ENCODE measurements around the gene NANOS3. TPM values are rescaled to one million over a fixed set of nuclear protein-coding genes. Genes with fewer than 3 reads are reported as not detected.

NANOS3 gene
- total and polyA plus RNA-seq, 9 of the 15 experiments (the other 6 are each of a cell fraction or from before 2014, with no cell fraction given): not detected

DNA sequence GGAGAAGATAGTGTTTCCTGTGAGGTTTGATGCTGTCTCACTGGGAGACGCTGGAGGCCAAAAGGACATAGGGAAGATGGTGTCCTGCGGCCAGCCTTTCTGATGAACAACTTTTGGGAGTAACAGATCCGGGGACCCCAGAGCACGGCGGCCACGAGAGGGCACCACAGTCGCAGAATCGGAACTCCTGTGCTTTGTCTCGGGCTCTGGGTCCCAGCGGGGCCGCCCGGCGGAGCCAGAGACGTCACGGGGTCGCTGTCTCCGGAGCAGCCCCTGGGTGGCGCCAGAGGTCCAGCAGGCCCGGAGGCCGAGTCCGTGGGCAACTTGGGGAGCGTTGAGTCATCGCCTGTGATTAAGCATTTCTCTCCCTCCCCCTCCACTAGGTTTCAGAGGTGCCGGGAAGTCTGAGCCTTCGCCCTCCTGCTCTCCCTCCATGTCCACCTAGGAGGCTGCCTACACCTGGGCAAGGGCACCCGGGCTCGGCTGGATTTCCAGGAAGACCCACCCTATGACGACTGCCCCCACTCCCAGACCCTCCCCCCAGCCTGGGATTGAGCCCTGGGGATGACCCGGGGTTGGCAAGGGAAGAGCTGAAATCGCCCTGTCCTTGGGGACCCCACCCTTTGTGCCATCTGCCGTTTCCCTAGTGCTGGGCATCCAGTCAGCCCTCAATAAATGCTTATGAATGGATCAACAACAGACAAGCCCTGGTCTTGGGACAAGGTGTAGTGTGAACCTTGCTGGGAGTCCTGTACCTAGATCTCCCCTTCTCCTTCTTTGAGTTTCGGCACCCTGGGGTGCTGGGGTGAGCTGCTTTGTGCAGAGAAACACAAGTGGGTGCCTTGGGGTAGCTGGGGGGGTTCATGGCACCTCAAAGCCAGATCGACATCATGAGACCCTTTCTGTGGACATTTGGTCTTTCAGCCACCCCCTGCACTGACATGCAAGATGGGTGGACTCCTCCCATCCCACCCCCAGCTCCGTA lies 3.4 kb downstream of the NANOS3 start (continued):
- TF ChIP-seq MYNN (IDR thresholded peaks at IDR 0.05) (peak; percentile 88; the same call in 1 of the 2 replicates), MYNN (CRISPR knock-in tag; IDR thresholded peaks at IDR 0.05) (no peak), ZNF316 (IDR thresholded peaks at IDR 0.05) (peak; percentile 94), SETDB1 (IDR thresholded peaks at IDR 0.05; ENCODE audit: low read length) (peak; percentile 97), SP1 (CRISPR knock-in tag; IDR thresholded peaks at IDR 0.05) (peak; percentile 92), RFX7 (CRISPR knock-in tag; IDR thresholded peaks at IDR 0.05) (no peak), MYBL2 (IDR thresholded peaks at IDR 0.05; ENCODE audit: low read depth) (no peak), MYBL2 (CRISPR knock-in tag; IDR thresholded peaks at IDR 0.05; ENCODE audit: borderline replicate concordance) (no peak), NR2C1 (IDR thresholded peaks at IDR 0.05) (0 out of 2 replicates have a peak, but pooled peaks have one; percentile 47), NR2C1 (tag; IDR thresholded peaks at IDR 0.05) (no peak), SIN3A (IDR thresholded peaks at IDR 0.05; ENCODE audit: borderline replicate concordance in 2 of 2, control insufficient read depth in 1 of 2, low read depth in 2 of 2, low read length in 2 of 2) (0 out of 4 replicates have a peak, but pooled peaks of 1 of the 2 experiments have one; percentile 32), ZNF282 (CRISPR knock-in tag; IDR thresholded peaks at IDR 0.05) (no peak), ZNF76 (CRISPR knock-in tag; IDR thresholded peaks at IDR 0.05; ENCODE audit: borderline replicate concordance) (no peak), ZKSCAN8 (CRISPR knock-in tag; IDR thresholded peaks at IDR 0.05) (no peak), KDM5B (IDR thresholded peaks at IDR 0.05; ENCODE audit: insufficient replicate concordance, low read depth, low read length) (peak; percentile 47), SMC3 (conservative IDR thresholded peaks at IDR 0.05; ENCODE audit: insufficient read depth, low read depth, low read length) (peak; percentile 99), POLR2AphosphoS2 (IDR thresholded peaks at IDR 0.05; ENCODE audit: low read length) (0 out of 2 replicates have a peak, but pooled peaks have one; percentile 43), TBP (optimal IDR thresholded peaks at IDR 0.05; ENCODE audit: low read depth, low read length) (peak; percentile 62), GATA2 (CRISPR knock-in tag; IDR thresholded peaks at IDR 0.05) (no peak), NR0B1 (IDR thresholded peaks at IDR 0.05; ENCODE audit: partially characterized antibody) (no peak), BHLHE40 (IDR thresholded peaks at IDR 0.05; ENCODE audit: low read length) (peak; percentile 72), HDAC8 (tag; IDR thresholded peaks at IDR 0.05) (no peak)
- TF ChIP-seq, protein P1, sequence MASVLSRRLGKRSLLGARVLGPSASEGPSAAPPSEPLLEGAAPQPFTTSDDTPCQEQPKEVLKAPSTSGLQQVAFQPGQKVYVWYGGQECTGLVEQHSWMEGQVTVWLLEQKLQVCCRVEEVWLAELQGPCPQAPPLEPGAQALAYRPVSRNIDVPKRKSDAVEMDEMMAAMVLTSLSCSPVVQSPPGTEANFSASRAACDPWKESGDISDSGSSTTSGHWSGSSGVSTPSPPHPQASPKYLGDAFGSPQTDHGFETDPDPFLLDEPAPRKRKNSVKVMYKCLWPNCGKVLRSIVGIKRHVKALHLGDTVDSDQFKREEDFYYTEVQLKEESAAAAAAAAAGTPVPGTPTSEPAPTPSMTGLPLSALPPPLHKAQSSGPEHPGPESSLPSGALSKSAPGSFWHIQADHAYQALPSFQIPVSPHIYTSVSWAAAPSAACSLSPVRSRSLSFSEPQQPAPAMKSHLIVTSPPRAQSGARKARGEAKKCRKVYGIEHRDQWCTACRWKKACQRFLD (CRISPR knock-in tag; IDR thresholded peaks at IDR 0.05): no peak
- TF ChIP-seq, protein P2, sequence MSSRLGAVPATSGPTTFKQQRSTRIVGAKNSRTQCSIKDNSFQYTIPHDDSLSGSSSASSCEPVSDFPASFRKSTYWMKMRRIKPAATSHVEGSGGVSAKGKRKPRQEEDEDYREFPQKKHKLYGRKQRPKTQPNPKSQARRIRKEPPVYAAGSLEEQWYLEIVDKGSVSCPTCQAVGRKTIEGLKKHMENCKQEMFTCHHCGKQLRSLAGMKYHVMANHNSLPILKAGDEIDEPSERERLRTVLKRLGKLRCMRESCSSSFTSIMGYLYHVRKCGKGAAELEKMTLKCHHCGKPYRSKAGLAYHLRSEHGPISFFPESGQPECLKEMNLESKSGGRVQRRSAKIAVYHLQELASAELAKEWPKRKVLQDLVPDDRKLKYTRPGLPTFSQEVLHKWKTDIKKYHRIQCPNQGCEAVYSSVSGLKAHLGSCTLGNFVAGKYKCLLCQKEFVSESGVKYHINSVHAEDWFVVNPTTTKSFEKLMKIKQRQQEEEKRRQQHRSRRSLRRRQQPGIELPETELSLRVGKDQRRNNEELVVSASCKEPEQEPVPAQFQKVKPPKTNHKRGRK (tag; IDR thresholded peaks at IDR 0.05): no peak
- TF ChIP-seq, protein P3, sequence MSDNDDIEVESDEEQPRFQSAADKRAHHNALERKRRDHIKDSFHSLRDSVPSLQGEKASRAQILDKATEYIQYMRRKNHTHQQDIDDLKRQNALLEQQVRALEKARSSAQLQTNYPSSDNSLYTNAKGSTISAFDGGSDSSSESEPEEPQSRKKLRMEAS (CRISPR knock-in tag; IDR thresholded peaks at IDR 0.05): peak; percentile 37; the same call in 1 of the 2 replicates
